Caco-2 (cell line): Measurements from ENCODE around the gene GGN. TPM values are rescaled to one million over a fixed set of nuclear protein-coding genes. Genes with fewer than 3 reads are reported as not detected.
"Not testable (repeated sequence)": the region's sequence is repeated elsewhere in the genome, so short reads cannot be mapped to it uniquely, and the experiment has no call there.

Experiments used
- BruUV-seq: library from RNA; stranded (reverse); fragments of 400-500 nt; replicated peaks from 2 replicates; lab custom pipeline; 2021; lab: Mats Ljungman, UMichigan
- CTCF ChIA-PET: fragments of 300-600 bp; sonication (Branson Sonifier 250); formaldehyde crosslinking; loops from one replicate; lab custom pipeline; 2022; ENCODE audit warnings: antibody characterized with exemption; lab: Charles Lee
- POLR2A ChIA-PET: fragments of 300-600 bp; sonication (Branson Sonifier 250); formaldehyde crosslinking; loops from one replicate; lab custom pipeline; 2022; ENCODE audit warnings: antibody characterized with exemption; lab: Charles Lee
- DNase-seq, 2 experiments: peaks; one replicate each; pipeline versions ENCODE4 v3.0.0 to v3.0.0-alpha.2; 2020 to 2022
- H3K27me3 ChIP-seq: replicated peaks from 2 replicates; pipeline ENCODE4 v1.6.0; 2011; ENCODE audit warnings: low read length; ENCODE audit not compliant: control insufficient read depth, insufficient read depth
- H3K36me3 ChIP-seq: 2 replicates; pipeline ENCODE4 v1.5.1; 2011; ENCODE audit warnings: low read length; ENCODE audit not compliant: control insufficient read depth, insufficient read depth
- H3K4me1 ChIP-seq: fragments of 250-450 bp; sonication (Bioruptor Pico); 2 replicates; pipeline ENCODE4 v1.5.1; 2020; ENCODE audit warnings: mild to moderate bottlenecking
- H3K4me3 ChIP-seq: 2 replicates; pipeline ENCODE4 v1.5.1; 2011; ENCODE audit warnings: low read depth, mild to moderate bottlenecking, control low read depth, low read length
- H3K9me3 ChIP-seq: fragments of 250-450 bp; sonication (Bioruptor Pico); 2 replicates; pipeline ENCODE4 v1.5.1; 2020; ENCODE audit warnings: mild to moderate bottlenecking, moderate library complexity
- H3K27ac Mint-ChIP-seq: one replicate; pipeline ENCODE4 v1.8.0; 2022; ENCODE audit warnings: mixed read lengths; ENCODE audit not compliant: unreplicated experiment
- H3K27me3 Mint-ChIP-seq: one replicate; pipeline ENCODE4 v1.8.0; 2022; ENCODE audit warnings: mixed read lengths; ENCODE audit not compliant: insufficient read depth, unreplicated experiment
- H3K36me3 Mint-ChIP-seq: one replicate; pipeline ENCODE4 v1.8.0; 2022; ENCODE audit warnings: mild to moderate bottlenecking, mixed read lengths; ENCODE audit not compliant: insufficient read depth, unreplicated experiment
- H3K4me1 Mint-ChIP-seq: one replicate; pipeline ENCODE4 v1.8.0; 2022; ENCODE audit warnings: low read depth, mixed read lengths; ENCODE audit not compliant: unreplicated experiment
- H3K4me3 Mint-ChIP-seq: one replicate; pipeline ENCODE4 v1.8.0; 2022; ENCODE audit warnings: mild to moderate bottlenecking, moderate library complexity, mixed read lengths; ENCODE audit not compliant: unreplicated experiment
- H3K9me3 Mint-ChIP-seq: one replicate; pipeline ENCODE4 v1.8.0; 2022; ENCODE audit warnings: mixed read lengths; ENCODE audit not compliant: unreplicated experiment
- intact Hi-C: fragments of 100-400 bp; cut with micrococcal nuclease; formaldehyde crosslinking; loops from one replicate; pipeline ENCODE4 v1.10.0; 2022; ENCODE audit not compliant: unreplicated experiment
- total RNA-seq: library from RNA; stranded (reverse); gene quantifications from 2 replicates; pipeline ENCODE4 v1.2.3, GENCODE V29; 2022
- TF ChIP-seq, protein P1 (sequence below), 2 experiments: fragments of 200-600 bp in 1 of 2; IDR thresholded peaks; 1 replicate in 1 of 2; 2 replicates in 1 of 2; pipeline versions ENCODE4 v1.5.1 to v1.8.0; 2011 to 2022; ENCODE audit warnings: antibody characterized with exemption in 1 of 2, control low read depth in 1 of 2, inconsistent platforms in 1 of 2, low read depth in 1 of 2, low read length in 1 of 2, mild to moderate bottlenecking in 1 of 2, moderate library complexity in 1 of 2; ENCODE audit not compliant: insufficient read depth in 1 of 2, severe bottlenecking in 1 of 2, unreplicated experiment in 1 of 2

The GGN gene
- total RNA-seq, 1 experiment from 2014 or later = 0.79 TPM

DNA sequence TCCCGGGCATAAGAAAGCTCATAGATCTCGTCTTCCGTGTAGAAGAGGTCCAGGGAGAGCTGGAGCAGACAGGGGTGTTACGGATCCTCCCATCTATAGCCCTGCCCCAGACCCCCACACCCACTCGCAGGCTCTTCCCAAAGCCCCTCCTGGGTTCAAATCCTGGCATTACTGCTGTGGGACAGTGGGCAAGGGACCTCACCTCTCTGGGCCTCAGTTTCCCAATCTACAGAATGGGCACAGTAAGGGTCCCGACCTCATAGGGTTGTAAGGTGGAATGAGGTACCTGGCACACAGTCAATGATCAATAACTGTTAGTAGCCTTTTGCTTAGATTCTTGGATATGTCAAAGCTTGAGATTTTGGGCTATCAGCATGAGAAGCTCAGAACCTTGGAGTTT lies 25.6 kb upstream of the GGN start:
- no peaks in the 10 kb centered on the region for H3K27me3 Mint-ChIP-seq
- intact Hi-C loops = no loop called here
- CTCF ChIA-PET = interaction anchor here (0.8 to 5.2 kb wide), 2 partner anchors 10 to 78 kb away, joined by 3 to 22 read pairs; partner anchors contain the start of genes CATSPERG and FAM98C
- Histone ChIP-seq H3K36me3 (no peaks in the 10 kb centered on the region), H3K4me3 (no peak overlapping the region), H3K9me3 (no peaks in the 10 kb centered on the region), H3K27me3 (no peaks in the 10 kb centered on the region), H3K4me1 (peaks cover 23% of the 10 kb centered on the region)
- no peak overlapping the region for H3K4me3 Mint-ChIP-seq
- TF ChIP-seq, protein P1, sequence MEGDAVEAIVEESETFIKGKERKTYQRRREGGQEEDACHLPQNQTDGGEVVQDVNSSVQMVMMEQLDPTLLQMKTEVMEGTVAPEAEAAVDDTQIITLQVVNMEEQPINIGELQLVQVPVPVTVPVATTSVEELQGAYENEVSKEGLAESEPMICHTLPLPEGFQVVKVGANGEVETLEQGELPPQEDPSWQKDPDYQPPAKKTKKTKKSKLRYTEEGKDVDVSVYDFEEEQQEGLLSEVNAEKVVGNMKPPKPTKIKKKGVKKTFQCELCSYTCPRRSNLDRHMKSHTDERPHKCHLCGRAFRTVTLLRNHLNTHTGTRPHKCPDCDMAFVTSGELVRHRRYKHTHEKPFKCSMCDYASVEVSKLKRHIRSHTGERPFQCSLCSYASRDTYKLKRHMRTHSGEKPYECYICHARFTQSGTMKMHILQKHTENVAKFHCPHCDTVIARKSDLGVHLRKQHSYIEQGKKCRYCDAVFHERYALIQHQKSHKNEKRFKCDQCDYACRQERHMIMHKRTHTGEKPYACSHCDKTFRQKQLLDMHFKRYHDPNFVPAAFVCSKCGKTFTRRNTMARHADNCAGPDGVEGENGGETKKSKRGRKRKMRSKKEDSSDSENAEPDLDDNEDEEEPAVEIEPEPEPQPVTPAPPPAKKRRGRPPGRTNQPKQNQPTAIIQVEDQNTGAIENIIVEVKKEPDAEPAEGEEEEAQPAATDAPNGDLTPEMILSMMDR (IDR thresholded peaks at IDR 0.05; ENCODE audit: insufficient read depth in 1 of 2, low read depth in 1 of 2, low read length in 1 of 2, severe bottlenecking in 1 of 2, unreplicated experiment in 1 of 2) = no peak
- no peak overlapping the region for H3K27ac Mint-ChIP-seq
- H3K4me1 Mint-ChIP-seq = peaks cover 18% of the 10 kb centered on the region
- POLR2A ChIA-PET = no interaction called here
- peaks cover 14% of the 10 kb centered on the region for H3K36me3 Mint-ChIP-seq
- no peaks in the 10 kb centered on the region for H3K9me3 Mint-ChIP-seq
- BruUV-seq = no TSS peak
- DNase-seq = no peak

DNA sequence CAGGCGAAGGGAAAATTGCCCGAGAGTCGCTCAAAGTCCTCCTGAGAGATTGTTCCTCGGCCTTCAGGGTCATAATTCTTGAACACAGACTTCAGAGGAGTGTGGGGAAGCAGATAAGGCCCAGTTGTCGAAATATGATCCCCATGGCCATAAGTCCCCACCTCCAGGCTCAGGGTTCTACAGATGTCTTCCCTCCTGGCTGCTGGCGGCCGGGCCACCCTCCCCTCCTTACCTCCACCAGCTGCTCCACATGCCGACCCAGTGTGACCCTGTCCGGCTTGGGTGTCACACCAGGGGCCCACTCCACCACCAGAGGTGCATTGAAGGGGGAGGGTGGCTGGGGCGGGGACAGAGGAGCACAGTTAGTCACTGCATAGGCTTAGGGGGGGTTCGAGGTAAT lies 25.1 kb upstream of the GGN start:
- H3K4me3 Mint-ChIP-seq = no peak overlapping the region
- peaks cover 22% of the 10 kb centered on the region for H3K4me1 ChIP-seq
- DNase-seq = no peak
- ChIA-PET POLR2A (no interaction called here), CTCF (interaction anchor here (5.2 kb wide), 1 partner anchor 10 kb away, joined by 22 read pairs; the partner anchor contains the start of gene FAM98C)
- no peak overlapping the region for H3K4me3 ChIP-seq
- no peaks in the 10 kb centered on the region for H3K9me3 ChIP-seq
- H3K27me3 ChIP-seq = no peaks in the 10 kb centered on the region
- intact Hi-C loops = no loop called here
- no peaks in the 10 kb centered on the region for H3K9me3 Mint-ChIP-seq
- H3K36me3 Mint-ChIP-seq = peaks cover 10% of the 10 kb centered on the region
- H3K36me3 ChIP-seq = no peaks in the 10 kb centered on the region
- no peaks in the 10 kb centered on the region for H3K27me3 Mint-ChIP-seq
- TF ChIP-seq, protein P1 (IDR thresholded peaks at IDR 0.05; ENCODE audit: insufficient read depth in 1 of 2, low read depth in 1 of 2, low read length in 1 of 2, severe bottlenecking in 1 of 2, unreplicated experiment in 1 of 2) = no peak
- H3K4me1 Mint-ChIP-seq = peaks cover 18% of the 10 kb centered on the region
- BruUV-seq = no TSS peak
- no peak overlapping the region for H3K27ac Mint-ChIP-seq

DNA sequence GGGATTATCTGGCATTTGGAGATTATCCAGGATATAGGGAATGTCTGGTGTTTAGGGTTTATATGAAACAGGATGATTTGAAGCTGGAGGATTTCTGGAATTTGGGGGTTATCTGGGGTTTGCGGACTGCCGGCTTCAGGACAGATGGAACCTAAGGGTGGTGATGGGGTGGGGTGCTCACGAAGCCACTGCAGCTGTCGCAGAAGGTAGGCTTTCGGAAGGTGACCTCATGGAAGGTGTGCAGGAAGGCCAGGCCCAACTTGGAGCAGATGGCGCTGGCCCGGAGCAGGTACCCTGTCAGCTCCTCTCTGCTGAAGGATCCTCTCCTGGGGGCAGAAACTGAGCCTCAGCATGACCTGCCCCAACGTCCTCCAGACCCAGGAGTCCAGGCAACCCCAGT lies 24.7 kb upstream of the GGN start:
- intact Hi-C loops = no loop called here
- ChIA-PET POLR2A (no interaction called here), CTCF (interaction anchor here (5.2 kb wide), 1 partner anchor 9 kb away, joined by 22 read pairs; the partner anchor contains the start of gene FAM98C)
- TF ChIP-seq, protein P1 (IDR thresholded peaks at IDR 0.05; ENCODE audit: insufficient read depth in 1 of 2, low read depth in 1 of 2, low read length in 1 of 2, severe bottlenecking in 1 of 2, unreplicated experiment in 1 of 2) = no peak
- Mint-ChIP-seq H3K27ac (no peak overlapping the region), H3K4me1 (peaks cover 13% of the 10 kb centered on the region), H3K36me3 (peaks cover 6% of the 10 kb centered on the region), H3K27me3 (no peaks in the 10 kb centered on the region), H3K4me3 (no peak overlapping the region), H3K9me3 (no peaks in the 10 kb centered on the region)
- no TSS peak for BruUV-seq
- no peaks in the 10 kb centered on the region for H3K36me3 ChIP-seq
- DNase-seq = no peak
- H3K27me3 ChIP-seq = no peaks in the 10 kb centered on the region
- no peaks in the 10 kb centered on the region for H3K9me3 ChIP-seq
- H3K4me3 ChIP-seq = no peak overlapping the region
- peaks cover 20% of the 10 kb centered on the region for H3K4me1 ChIP-seq

DNA sequence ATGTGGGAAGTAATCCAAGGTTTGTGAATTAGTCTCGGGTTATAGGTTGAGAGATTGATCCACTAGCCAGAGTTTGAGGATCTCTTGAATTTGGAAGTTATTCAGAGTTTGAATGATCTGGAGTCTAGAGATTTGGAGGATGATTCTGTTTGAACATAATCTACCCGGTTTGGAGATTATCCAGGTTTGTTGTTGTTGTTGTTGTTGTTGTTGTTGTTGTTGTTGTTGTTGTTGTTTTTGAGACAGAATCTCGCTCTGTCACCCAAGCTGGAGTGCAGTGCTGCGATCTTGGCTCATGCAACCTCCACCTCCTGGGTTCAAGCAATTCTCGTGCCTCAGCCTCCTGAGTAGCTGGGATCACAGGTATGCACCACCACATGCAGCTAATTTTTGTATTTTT lies 24.1 kb upstream of the GGN start:
- H3K27ac Mint-ChIP-seq, H3K36me3 ChIP-seq, BruUV-seq, H3K9me3 ChIP-seq, POLR2A ChIA-PET, H3K4me3 Mint-ChIP-seq, H3K4me3 ChIP-seq, intact Hi-C loops, H3K4me1 Mint-ChIP-seq, H3K27me3 ChIP-seq, H3K9me3 Mint-ChIP-seq, H3K27me3 Mint-ChIP-seq, DNase-seq: not testable (repeated sequence)
- peaks cover 17% of the 10 kb centered on the region for H3K4me1 ChIP-seq
- CTCF ChIA-PET = interaction anchor here (5.2 kb wide), 1 partner anchor 9 kb away, joined by 22 read pairs; the partner anchor contains the start of gene FAM98C
- peaks cover 12% of the 10 kb centered on the region for H3K36me3 Mint-ChIP-seq
